Gastrocnemius medialis (tissue), 4 donors: ENCODE measurements around the gene STK39. TPM values are rescaled to one million over a fixed set of nuclear protein-coding genes. Genes with fewer than 3 reads are reported as not detected.

Experiments
- ATAC-seq, 2 donors: fragments of 150-250 bp; one replicate each; pipeline ENCODE4 v1.9.1; 2016
- DNase-seq, 2 donors: peaks; one replicate each; pipeline ENCODE4 v3.0.0-alpha.2; 2019
- H3K27ac ChIP-seq, 4 donors: fragments of 200-600 bp; sonication (generic); 1 replicate in 1 of 4; 2 replicates in 3 of 4; pipeline ENCODE4 v1.5.1; 2016 to 2018; ENCODE audit warnings: mild to moderate bottlenecking in 2 of 4, moderate library complexity in 1 of 4
- H3K27me3 ChIP-seq, 3 donors: fragments of 200-600 bp; sonication (generic) in 2 of 3; 1 replicate in 1 of 3; 2 replicates in 2 of 3; pipeline versions ENCODE4 v1.5.1 to v1.6.0; 2016 to 2019; ENCODE audit warnings: mild to moderate bottlenecking in 1 of 3, moderate library complexity in 1 of 3
- H3K36me3 ChIP-seq, 2 donors: fragments of 200-600 bp; sonication (generic) in 1 of 2; one replicate each; pipeline ENCODE4 v1.5.1; 2017 to 2018
- H3K4me1 ChIP-seq, 2 donors: fragments of 200-600 bp; sonication (generic) in 1 of 2; one replicate each; pipeline ENCODE4 v1.5.1; 2016 to 2017; ENCODE audit warnings: mild to moderate bottlenecking in 2 of 2
- H3K4me3 ChIP-seq, 4 donors: fragments of 200-600 bp; sonication (generic) in 3 of 4; 1 replicate in 1 of 4; 2 replicates in 3 of 4; pipeline ENCODE4 v1.5.1; 2016 to 2019; ENCODE audit warnings: mild to moderate bottlenecking in 2 of 4
- H3K9me3 ChIP-seq, 3 donors: fragments of 200-600 bp; sonication (generic) in 2 of 3; 1 replicate in 1 of 3; 2 replicates in 2 of 3; pipeline ENCODE4 v1.5.1; 2016 to 2019
- CTCF ChIP-seq, 5 experiments: fragments of 450-650 bp in 3 of 5; fragments of 200-600 bp in 2 of 5; sonication (generic) in 2 of 5; IDR thresholded peaks in 4 of 5; conservative IDR thresholded peaks in 1 of 5; 1 replicate in 4 of 5; 2 replicates in 1 of 5; pipeline ENCODE4 v1.5.1; 2016 to 2019; ENCODE audit warnings: antibody characterized with exemption in 5 of 5, mild to moderate bottlenecking in 3 of 5, moderate library complexity in 3 of 5
- POLR2A ChIP-seq, 2 donors: fragments of 450-650 bp; IDR thresholded peaks; one replicate each; pipeline ENCODE4 v1.6.1; 2017; ENCODE audit warnings: antibody characterized with exemption in 2 of 2, mild to moderate bottlenecking in 2 of 2, moderate library complexity in 2 of 2
- in situ Hi-C, 4 donors: fragments of 200-750 bp; cut with MboI; loops; one replicate each; pipeline versions ENCODE4 v1.15.0 to v1.8.0; 2017; ENCODE audit warnings: low sequenced_read_pairs in 4 of 4
- intact Hi-C: fragments of 100-400 bp; cut with DNase I; formaldehyde crosslinking; loops from one replicate; pipeline ENCODE4 v1.15.1; 2023; ENCODE audit warnings: low total_unique reads
- total RNA-seq, 4 donors: library from RNA; depleted of rRNA; stranded (reverse); fragments of >200 nt; gene quantifications; one replicate each; pipeline versions ENCODE4 v1.1.0 to v1.2.3, GENCODE V29; 2016

Gene STK39
- total RNA-seq, 4 donors from 2014 or later, result 0.66 to 2.9 (median 1.9) TPM

GRCh38 chr2:168032091-168032490 is 215.3 kb downstream of the STK39 start:
- Histone ChIP-seq H3K36me3 (no peaks in the 10 kb centered on the region), H3K27me3 (no peaks in the 10 kb centered on the region), H3K27ac (no peak overlapping the region), H3K4me1 (no peaks in the 10 kb centered on the region), H3K4me3 (no peak overlapping the region), H3K9me3 (no peaks in the 10 kb centered on the region)
- intact Hi-C loops (no loop called here), in situ Hi-C loops (no loop called here)
- TF ChIP-seq CTCF (IDR thresholded peaks at IDR 0.05 in 4 of 5, conservative IDR thresholded peaks at IDR 0.05 in 1 of 5) (no peak), POLR2A (IDR thresholded peaks at IDR 0.05) (no peak)
- ATAC-seq, result no peak
- no peak for DNase-seq

- Histone ChIP-seq H3K9me3 (no peaks in the 10 kb centered on the region), H3K27me3 (no peaks in the 10 kb centered on the region), H3K4me1 (no peaks in the 10 kb centered on the region), H3K27ac (no peak overlapping the region), H3K36me3 (no peaks in the 10 kb centered on the region), H3K4me3 (no peak overlapping the region)
- no peak for ATAC-seq
- DNase-seq, result no peak
- in situ Hi-C loops (no loop called here), intact Hi-C loops (no loop called here)
- TF ChIP-seq POLR2A (IDR thresholded peaks at IDR 0.05), result no peak
- no peak for TF ChIP-seq CTCF (IDR thresholded peaks at IDR 0.05 in 4 of 5, conservative IDR thresholded peaks at IDR 0.05 in 1 of 5)
These were observed 216.4 kb downstream of the STK39 start for GRCh38 chr2:168030862-168031624.

- Histone ChIP-seq H3K9me3 (no peaks in the 10 kb centered on the region), H3K36me3 (no peaks in the 10 kb centered on the region), H3K4me3 (no peak overlapping the region), H3K27me3 (no peaks in the 10 kb centered on the region), H3K4me1 (no peaks in the 10 kb centered on the region), H3K27ac (no peak overlapping the region)
- TF ChIP-seq CTCF (IDR thresholded peaks at IDR 0.05 in 4 of 5, conservative IDR thresholded peaks at IDR 0.05 in 1 of 5), result no peak
- TF ChIP-seq POLR2A (IDR thresholded peaks at IDR 0.05), result no peak
- ATAC-seq (no peak), DNase-seq (no peak)
- in situ Hi-C loops, result no loop called here
- intact Hi-C loops, result no loop called here
These were observed 218.3 kb downstream of the STK39 start for GRCh38 chr2:168029071-168029470.

- no peak overlapping the region for H3K4me3 ChIP-seq
- DNase-seq (no peak), ATAC-seq (no peak)
- no peak overlapping the region for H3K27ac ChIP-seq
- in situ Hi-C loops (no loop called here), intact Hi-C loops (no loop called here)
- H3K36me3 ChIP-seq, result no peaks in the 10 kb centered on the region
- no peaks in the 10 kb centered on the region for H3K9me3 ChIP-seq
- no peaks in the 10 kb centered on the region for H3K4me1 ChIP-seq
- H3K27me3 ChIP-seq, result no peaks in the 10 kb centered on the region
- TF ChIP-seq CTCF (IDR thresholded peaks at IDR 0.05 in 4 of 5, conservative IDR thresholded peaks at IDR 0.05 in 1 of 5) (no peak), POLR2A (IDR thresholded peaks at IDR 0.05) (no peak)
These were observed 219.0 kb downstream of the STK39 start for GRCh38 chr2:168028362-168028761.
